AG04449 (cell line): ENCODE results near the gene THRB.

Experiments used
- CTCF ChIA-PET: fragments of 350-600 bp; formaldehyde crosslinking; extraction: SDS; loops from one replicate; lab custom pipeline; 2021; ENCODE audit warnings: antibody characterized with exemption; lab: Yijun Ruan, JAX
- POLR2A ChIA-PET: fragments of 400-600, 350-600 bp; formaldehyde crosslinking; extraction: SDS; loops from one replicate; lab custom pipeline; 2020; ENCODE audit warnings: antibody characterized with exemption, inconsistent platforms; lab: Yijun Ruan, JAX
- DNase-seq: peaks from one replicate; pipeline ENCODE4 v3.0.0-alpha.2; 2010; ENCODE audit warnings: low read depth, low spot score
- H3K4me3 ChIP-seq: 2 replicates; pipeline ENCODE4 v1.5.1; 2011; ENCODE audit warnings: low read depth, mild to moderate bottlenecking, control low read depth, low read length
- TF ChIP-seq, protein P1 (sequence below): IDR thresholded peaks from one replicate; pipeline ENCODE4 v1.5.1; 2011; ENCODE audit warnings: mild to moderate bottlenecking, moderate library complexity, low read length, control low read depth, inconsistent platforms; ENCODE audit not compliant: insufficient read depth; ENCODE audit errors: missing control alignments

The THRB gene

DNA sequence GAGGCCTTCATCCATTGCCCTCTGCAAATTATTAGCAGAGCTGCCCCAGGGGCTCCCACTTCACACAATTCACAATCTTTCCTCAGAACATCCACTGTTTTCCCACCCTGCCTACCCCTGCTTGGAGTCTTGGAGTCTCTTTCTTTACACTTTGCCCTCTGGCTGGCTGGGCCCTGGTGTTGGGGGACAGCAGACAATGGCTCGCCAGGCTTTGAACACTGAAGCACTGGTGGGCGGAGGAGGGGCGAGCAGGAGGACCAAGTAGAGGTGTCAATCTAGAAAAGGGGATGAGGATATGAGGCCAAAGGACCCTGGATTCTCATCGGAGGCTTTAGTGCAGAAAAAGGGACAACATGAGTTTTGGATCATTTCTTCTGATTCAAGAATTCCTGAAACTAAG, 337.5 kb downstream of the THRB start:
- CTCF ChIA-PET: interaction anchor here (3.6 kb wide), 1 partner anchor 28 kb away, joined by 18 read pairs; no protein-coding TSS in a partner anchor
- no peak overlapping the region for H3K4me3 ChIP-seq
- no peak for DNase-seq
- POLR2A ChIA-PET: interaction anchor here (1.0 kb wide), 1 partner anchor 240 kb away, joined by 3 read pairs; the partner anchor contains the start of genes NKIRAS1 and RPL15
- TF ChIP-seq, protein P1, sequence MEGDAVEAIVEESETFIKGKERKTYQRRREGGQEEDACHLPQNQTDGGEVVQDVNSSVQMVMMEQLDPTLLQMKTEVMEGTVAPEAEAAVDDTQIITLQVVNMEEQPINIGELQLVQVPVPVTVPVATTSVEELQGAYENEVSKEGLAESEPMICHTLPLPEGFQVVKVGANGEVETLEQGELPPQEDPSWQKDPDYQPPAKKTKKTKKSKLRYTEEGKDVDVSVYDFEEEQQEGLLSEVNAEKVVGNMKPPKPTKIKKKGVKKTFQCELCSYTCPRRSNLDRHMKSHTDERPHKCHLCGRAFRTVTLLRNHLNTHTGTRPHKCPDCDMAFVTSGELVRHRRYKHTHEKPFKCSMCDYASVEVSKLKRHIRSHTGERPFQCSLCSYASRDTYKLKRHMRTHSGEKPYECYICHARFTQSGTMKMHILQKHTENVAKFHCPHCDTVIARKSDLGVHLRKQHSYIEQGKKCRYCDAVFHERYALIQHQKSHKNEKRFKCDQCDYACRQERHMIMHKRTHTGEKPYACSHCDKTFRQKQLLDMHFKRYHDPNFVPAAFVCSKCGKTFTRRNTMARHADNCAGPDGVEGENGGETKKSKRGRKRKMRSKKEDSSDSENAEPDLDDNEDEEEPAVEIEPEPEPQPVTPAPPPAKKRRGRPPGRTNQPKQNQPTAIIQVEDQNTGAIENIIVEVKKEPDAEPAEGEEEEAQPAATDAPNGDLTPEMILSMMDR: no peak

DNA sequence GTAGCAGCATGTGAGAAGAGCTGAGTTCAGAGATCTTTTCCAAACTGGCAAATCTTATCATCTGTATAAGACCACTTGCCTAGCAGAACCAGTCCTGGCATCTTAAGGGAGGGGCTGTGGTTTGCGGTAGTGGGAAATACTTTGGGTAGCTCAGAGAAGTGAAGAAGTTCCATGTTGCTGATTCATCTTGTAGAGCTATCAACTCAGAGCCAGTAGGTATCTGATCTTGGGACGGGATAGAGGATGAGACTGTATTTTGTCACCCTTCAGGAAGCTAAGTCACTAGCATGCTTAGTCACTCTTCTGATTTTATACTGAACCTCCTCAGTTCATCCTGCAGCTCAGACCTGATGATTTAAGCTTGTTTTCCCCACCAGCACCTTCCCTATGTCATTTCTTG, 338.2 kb downstream of the THRB start:
- POLR2A ChIA-PET: interaction anchor here (1.0 kb wide), 1 partner anchor 240 kb away, joined by 3 read pairs; the partner anchor contains the start of genes NKIRAS1 and RPL15
- CTCF ChIA-PET: interaction anchor here (0.9 to 3.6 kb wide), 3 partner anchors 23 to 29 kb away, joined by 3 to 18 read pairs (median 3); no protein-coding TSS in a partner anchor
- TF ChIP-seq, protein P1: no peak
- H3K4me3 ChIP-seq: no peak overlapping the region
- DNase-seq: no peak

DNA sequence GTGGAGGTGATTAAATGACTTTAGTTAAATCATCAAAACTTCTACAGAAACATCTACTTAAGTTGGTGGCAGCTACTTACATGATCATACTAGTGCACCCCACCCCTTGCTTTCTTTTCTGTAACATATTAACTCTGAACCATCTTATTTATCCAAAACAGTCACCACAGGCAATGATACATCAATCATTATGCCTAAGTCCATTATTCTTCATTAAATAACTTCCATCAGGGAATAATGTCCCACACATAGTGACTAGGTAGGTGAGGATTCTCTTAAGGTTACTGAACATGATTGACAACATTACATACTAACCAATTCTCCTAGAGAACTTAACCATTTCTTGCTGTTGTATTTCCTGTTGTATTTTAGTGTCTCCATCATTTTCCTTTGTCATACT, 339.4 kb downstream of the THRB start:
- DNase-seq: no peak
- no peak overlapping the region for H3K4me3 ChIP-seq
- TF ChIP-seq, protein P1: no peak
- CTCF ChIA-PET: no interaction called here
- POLR2A ChIA-PET: no interaction called here

DNA sequence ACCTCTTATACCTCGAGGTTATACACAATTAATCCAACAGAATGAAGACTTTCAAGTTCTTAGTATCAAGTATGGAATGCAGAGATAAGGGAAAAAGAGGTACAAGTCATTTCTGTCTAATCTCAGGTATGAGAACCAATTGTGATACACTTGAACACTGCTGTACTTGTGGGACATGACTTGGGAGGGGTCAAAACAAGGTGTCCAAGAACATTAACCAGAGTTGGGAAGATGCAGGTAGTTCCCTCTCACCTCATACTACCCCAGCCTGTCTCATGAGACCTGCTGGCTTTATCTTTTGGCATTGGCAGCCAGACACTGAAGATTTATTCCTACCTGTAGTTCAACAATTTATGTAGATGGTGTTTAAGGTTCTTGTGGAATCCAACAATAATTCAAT, 339.9 kb downstream of the THRB start:
- DNase-seq: no peak
- ChIA-PET CTCF (no interaction called here), POLR2A (no interaction called here)

DNA sequence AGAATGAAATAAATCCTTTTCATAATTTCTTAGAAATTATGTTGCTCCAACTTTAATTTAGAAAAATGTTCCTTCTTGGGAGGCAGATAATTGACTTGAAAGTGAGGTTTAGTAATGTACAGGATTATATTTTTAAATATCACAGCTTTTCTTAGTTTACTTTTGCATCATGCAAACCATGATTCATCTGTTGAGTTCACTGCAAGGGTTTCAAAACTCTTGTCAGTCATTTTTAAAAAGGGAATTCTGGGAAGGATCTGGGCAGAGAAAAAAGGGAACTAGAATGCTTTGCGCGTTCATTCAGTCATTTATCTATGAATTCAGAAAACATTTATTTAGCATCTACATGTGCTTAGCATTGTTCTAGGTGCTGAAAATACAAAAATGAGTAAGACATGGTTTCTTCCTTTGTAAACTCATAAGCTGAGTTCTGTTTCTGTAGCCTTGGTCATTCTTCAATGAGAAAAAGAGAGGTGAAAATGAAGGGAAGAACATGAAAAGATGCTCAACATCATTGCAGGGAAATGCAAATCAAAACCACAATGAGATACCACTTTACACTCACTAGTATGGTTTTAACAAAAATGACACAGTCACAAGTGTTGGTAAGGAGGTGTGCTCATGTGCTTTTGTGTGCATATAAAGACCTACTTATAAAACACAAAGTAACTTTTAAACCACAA, 340.5 kb downstream of the THRB start:
- CTCF ChIA-PET: interaction anchor here (1.0 to 1.1 kb wide), 2 partner anchors 32 to 65 kb away, joined by 3 read pairs; no protein-coding TSS in a partner anchor
- POLR2A ChIA-PET: no interaction called here

More for the DNA sequence above, 339.9 kb downstream of the THRB start:
- TF ChIP-seq, protein P1: no peak
- H3K4me3 ChIP-seq: no peak overlapping the region

DNA sequence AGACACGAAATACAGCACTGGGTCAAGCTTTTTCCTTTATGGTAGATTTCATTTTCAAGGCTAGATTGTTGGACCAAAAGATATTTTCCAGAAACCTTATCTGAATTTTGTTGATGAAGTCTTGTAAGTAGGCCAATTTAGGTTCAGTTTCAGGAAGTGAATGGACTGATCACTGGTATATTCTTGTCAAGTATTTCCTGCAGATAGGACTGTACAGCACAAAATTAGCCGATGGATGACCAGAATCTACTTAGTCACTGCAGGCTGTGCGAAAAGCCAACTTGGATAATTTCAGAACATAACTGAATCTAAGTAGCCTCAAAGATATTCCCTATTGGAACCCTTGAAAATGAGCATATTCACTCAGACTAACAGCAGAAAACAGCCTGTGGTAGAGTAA, 343.1 kb downstream of the THRB start:
- CTCF ChIA-PET: interaction anchor here (1.4 kb wide), 1 partner anchor 34 kb away, joined by 4 read pairs; no protein-coding TSS in a partner anchor

More for the DNA sequence above, 340.5 kb downstream of the THRB start:
- TF ChIP-seq, protein P1: no peak
- DNase-seq: no peak
- no peak overlapping the region for H3K4me3 ChIP-seq

More for the DNA sequence above, 343.1 kb downstream of the THRB start:
- TF ChIP-seq, protein P1: no peak
- POLR2A ChIA-PET: no interaction called here
- DNase-seq: no peak
- no peak overlapping the region for H3K4me3 ChIP-seq
